Thyroid gland (tissue), 4 donors: ENCODE data around the gene METTL25. TPM values are rescaled to one million over a fixed set of nuclear protein-coding genes. Genes with fewer than 3 reads are reported as not detected.

ENCODE experiments used
- DNase-seq, 2 donors: peaks; one replicate each; pipeline ENCODE4 v3.0.0-alpha.2; 2019
- H3K27ac ChIP-seq, 3 donors: fragments of 200-600 bp; sonication (generic); 1 replicate in 2 of 3; 2 replicates in 1 of 3; pipeline ENCODE4 v1.5.1; 2016 to 2019; ENCODE audit warnings: mild to moderate bottlenecking in 1 of 3, moderate library complexity in 1 of 3
- H3K27me3 ChIP-seq: fragments of 200-600 bp; sonication (generic); one replicate; pipeline ENCODE4 v1.5.1; 2019
- H3K36me3 ChIP-seq, 2 donors: fragments of 200-600 bp; sonication (generic); one replicate each; pipeline ENCODE4 v1.5.1; 2016 to 2019
- H3K4me1 ChIP-seq, 2 donors: fragments of 200-600 bp; sonication (generic); one replicate each; pipeline ENCODE4 v1.5.1; 2017 to 2019
- H3K4me3 ChIP-seq, 3 donors: fragments of 200-600 bp; sonication (generic); replicated peaks in 1 of 3; 1 replicate in 2 of 3; 2 replicates in 1 of 3; pipeline ENCODE4 v1.5.1; 2016; ENCODE audit warnings: mild to moderate bottlenecking in 1 of 3
- H3K9me3 ChIP-seq: fragments of 200-600 bp; sonication (generic); one replicate; pipeline ENCODE4 v1.5.1; 2017
- POLR2A ChIP-seq, 2 donors: fragments of 450-650 bp; IDR thresholded peaks; one replicate each; pipeline ENCODE4 v1.6.1; 2017; ENCODE audit warnings: antibody characterized with exemption in 2 of 2, mild to moderate bottlenecking in 2 of 2, moderate library complexity in 1 of 2
- WGBS, 2 donors: methylation state at CpG; one replicate each; pipeline ENCODE4 v1.1.5; 2017; 5-methylcytosine and 5-hydroxymethylcytosine counted together
- intact Hi-C: fragments of 100-400 bp; cut with DNase I; formaldehyde crosslinking; loops from one replicate; pipeline ENCODE4 v1.15.1; 2023
- total RNA-seq, 4 donors: library from RNA; depleted of rRNA; stranded (reverse); fragments of >200 nt; gene quantifications; one replicate each; pipeline ENCODE4 v1.2.3, GENCODE V29; 2016
- TF ChIP-seq, protein P1 (sequence below), 6 experiments: fragments of 200-600 bp in 3 of 6; fragments of 450-650 bp in 3 of 6; sonication (generic) in 3 of 6; IDR thresholded peaks; one replicate each; pipeline ENCODE4 v1.5.1; 2016 to 2019; ENCODE audit warnings: antibody characterized with exemption in 6 of 6, mild to moderate bottlenecking in 2 of 6, inconsistent platforms in 1 of 6, moderate library complexity in 1 of 6

METTL25 gene
- total RNA-seq, 4 donors from 2014 or later: 40.2 to 58.4 (median 49.3) TPM

DNA sequence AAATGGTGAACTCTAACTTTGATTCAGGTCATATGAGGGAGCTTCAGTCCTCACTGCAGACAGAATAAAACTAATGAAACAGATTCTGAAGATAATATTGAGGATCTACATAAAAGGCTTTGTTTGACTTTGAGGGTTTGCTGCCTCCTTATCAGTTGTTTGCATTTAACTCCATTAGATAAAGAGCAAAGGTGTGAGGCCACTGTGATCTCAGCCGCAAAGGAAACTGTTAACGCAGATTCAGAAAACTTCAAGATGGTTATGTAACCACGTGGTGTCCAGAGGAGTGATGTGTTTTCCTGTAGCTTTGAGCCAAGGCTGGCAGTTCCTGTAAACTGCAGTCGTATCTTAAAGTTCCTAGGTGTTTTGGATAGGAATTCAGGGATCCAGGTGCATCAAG is 67.8 kb downstream of the METTL25 start:
- H3K27me3 ChIP-seq: no peaks in the 10 kb centered on the region
- no peaks in the 10 kb centered on the region for H3K4me1 ChIP-seq
- H3K9me3 ChIP-seq: no peaks in the 10 kb centered on the region
- H3K27ac ChIP-seq: no peak overlapping the region
- H3K36me3 ChIP-seq: no peaks in the 10 kb centered on the region
- H3K4me3 ChIP-seq: no peak overlapping the region
- DNase-seq: no peak
- intact Hi-C loops: no loop called here
- WGBS, 2 donors: 40 to 47% methylated on average over 4 of the region's 4 CpGs
- TF ChIP-seq, protein P1, sequence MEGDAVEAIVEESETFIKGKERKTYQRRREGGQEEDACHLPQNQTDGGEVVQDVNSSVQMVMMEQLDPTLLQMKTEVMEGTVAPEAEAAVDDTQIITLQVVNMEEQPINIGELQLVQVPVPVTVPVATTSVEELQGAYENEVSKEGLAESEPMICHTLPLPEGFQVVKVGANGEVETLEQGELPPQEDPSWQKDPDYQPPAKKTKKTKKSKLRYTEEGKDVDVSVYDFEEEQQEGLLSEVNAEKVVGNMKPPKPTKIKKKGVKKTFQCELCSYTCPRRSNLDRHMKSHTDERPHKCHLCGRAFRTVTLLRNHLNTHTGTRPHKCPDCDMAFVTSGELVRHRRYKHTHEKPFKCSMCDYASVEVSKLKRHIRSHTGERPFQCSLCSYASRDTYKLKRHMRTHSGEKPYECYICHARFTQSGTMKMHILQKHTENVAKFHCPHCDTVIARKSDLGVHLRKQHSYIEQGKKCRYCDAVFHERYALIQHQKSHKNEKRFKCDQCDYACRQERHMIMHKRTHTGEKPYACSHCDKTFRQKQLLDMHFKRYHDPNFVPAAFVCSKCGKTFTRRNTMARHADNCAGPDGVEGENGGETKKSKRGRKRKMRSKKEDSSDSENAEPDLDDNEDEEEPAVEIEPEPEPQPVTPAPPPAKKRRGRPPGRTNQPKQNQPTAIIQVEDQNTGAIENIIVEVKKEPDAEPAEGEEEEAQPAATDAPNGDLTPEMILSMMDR (IDR thresholded peaks at IDR 0.05): no peak
- TF ChIP-seq POLR2A (IDR thresholded peaks at IDR 0.05): no peak

DNA sequence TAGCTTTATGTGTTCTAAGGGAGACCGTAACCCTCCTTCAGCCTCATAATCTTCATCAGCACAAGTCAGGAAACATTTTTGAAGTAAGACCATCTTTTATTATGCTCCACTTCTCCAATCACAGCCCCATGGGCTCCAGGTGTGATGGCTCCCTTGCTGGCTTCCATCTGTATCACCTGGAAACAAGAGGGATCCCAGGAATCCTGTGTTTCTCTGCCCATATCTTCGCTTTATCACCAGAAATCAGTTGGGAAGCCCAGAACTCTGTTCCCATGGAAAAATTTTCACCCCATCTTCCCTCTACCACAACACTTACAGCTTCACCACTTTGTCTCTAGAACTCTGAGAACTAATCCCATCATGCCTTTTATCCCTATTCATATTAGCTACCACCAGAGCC is 68.3 kb downstream of the METTL25 start:
- H3K36me3 ChIP-seq: no peaks in the 10 kb centered on the region
- H3K27ac ChIP-seq: no peak overlapping the region

DNA sequence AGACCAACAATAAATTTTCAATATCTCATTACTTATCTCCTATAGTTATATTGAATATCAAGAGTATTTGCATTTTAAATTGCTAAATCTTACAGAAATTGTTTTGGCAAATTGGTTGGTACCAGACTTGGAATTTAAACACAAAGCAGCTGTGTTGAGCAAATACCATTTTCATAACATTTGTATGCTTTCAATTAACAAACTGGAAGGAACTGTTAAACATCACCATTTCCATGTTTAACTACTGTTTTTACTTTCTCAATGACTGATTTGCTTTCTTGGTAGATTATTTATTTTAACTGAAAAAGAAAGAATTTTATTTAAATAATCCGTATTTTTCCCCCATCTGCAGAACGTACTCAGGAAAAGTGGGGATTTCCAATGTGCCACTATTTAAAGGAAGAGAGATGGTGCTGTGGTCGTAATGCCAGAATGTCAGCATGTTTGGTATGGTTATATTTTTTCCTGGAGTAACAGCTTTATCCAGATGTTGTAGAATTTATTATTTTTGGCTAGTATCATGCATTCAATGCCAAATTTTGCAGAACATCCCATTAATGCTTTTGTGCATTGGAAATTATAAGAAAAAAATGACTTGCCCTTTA is 72.3 kb downstream of the METTL25 start:
- Histone ChIP-seq H3K27ac (no peak overlapping the region), H3K4me1 (no peaks in the 10 kb centered on the region), H3K4me3 (no peak overlapping the region), H3K9me3 (no peaks in the 10 kb centered on the region), H3K36me3 (no peaks in the 10 kb centered on the region), H3K27me3 (no peaks in the 10 kb centered on the region)
- TF ChIP-seq, protein P1 (IDR thresholded peaks at IDR 0.05): no peak
- TF ChIP-seq POLR2A (IDR thresholded peaks at IDR 0.05): no peak
- DNase-seq: no peak
- WGBS, 2 donors: 79 to 84% methylated on average over 3 of the region's 3 CpGs
- intact Hi-C loops: no loop called here

More for the DNA sequence above, 68.3 kb downstream of the METTL25 start:
- WGBS, 2 donors: 93 to 99% methylated on average over 2 of the region's 2 CpGs
- Histone ChIP-seq H3K4me3 (no peak overlapping the region), H3K4me1 (no peaks in the 10 kb centered on the region), H3K9me3 (no peaks in the 10 kb centered on the region), H3K27me3 (no peaks in the 10 kb centered on the region)
- no peak for TF ChIP-seq POLR2A (IDR thresholded peaks at IDR 0.05)
- TF ChIP-seq, protein P1 (IDR thresholded peaks at IDR 0.05): no peak
- intact Hi-C loops: no loop called here
- no peak for DNase-seq

DNA sequence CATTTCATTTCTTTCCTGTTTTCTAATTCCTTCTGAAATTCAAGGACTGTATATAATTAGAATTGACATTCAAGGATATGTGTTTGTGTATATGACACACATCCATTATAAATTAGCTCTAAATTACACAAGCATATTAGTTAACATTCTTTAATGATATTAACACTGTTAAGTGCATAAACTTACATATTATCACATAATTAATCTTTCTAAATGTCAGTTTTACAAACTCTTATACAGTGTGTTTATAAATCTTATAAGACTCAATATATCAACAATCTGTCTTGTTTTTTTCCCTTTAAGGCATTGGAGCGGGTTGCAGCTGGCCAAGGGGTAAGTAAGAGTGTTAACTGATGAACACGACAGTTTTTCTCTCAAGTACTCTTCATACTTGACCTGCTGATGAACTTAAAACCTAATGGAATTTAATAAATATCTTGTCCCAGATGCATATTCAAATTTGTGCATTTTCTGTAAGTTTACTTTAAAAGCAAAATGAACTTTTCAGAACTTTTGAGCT is 76.1 kb downstream of the METTL25 start:
- Histone ChIP-seq H3K36me3 (no peaks in the 10 kb centered on the region), H3K4me3 (no peak overlapping the region), H3K4me1 (no peaks in the 10 kb centered on the region), H3K27me3 (no peaks in the 10 kb centered on the region), H3K9me3 (no peaks in the 10 kb centered on the region), H3K27ac (no peak overlapping the region)
- intact Hi-C loops: no loop called here
- WGBS, 2 donors: 83 to 85% methylated on average over 2 of the region's 2 CpGs
- TF ChIP-seq, protein P1 (IDR thresholded peaks at IDR 0.05): no peak
- no peak for TF ChIP-seq POLR2A (IDR thresholded peaks at IDR 0.05)
- DNase-seq: no peak

DNA sequence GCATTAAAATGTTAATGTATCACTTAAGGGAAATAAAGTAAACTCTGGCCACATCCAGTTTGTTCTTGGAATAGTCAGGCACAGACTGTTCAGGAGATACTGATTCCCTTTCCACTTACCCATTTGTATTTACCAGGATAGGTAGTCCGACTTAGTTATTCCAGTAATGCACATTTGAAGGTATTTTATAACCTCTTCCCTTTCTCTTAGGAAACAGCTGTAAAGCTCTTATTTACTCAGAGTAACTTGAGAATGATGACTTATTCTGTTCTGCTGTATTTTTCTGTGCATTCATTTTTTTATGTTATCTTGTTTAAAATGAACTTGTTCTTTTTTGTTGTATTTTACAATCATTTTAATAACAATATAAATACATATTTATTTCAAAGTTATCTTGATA is 78.0 kb downstream of the METTL25 start:
- WGBS, 2 donors: 86 to 91% methylated on average over 1 of the region's 1 CpG

More for the DNA sequence above, 78.0 kb downstream of the METTL25 start:
- intact Hi-C loops: no loop called here
- H3K4me3 ChIP-seq: no peak overlapping the region
- no peaks in the 10 kb centered on the region for H3K27me3 ChIP-seq
- no peaks in the 10 kb centered on the region for H3K36me3 ChIP-seq
- no peak for TF ChIP-seq POLR2A (IDR thresholded peaks at IDR 0.05)
- TF ChIP-seq, protein P1 (IDR thresholded peaks at IDR 0.05): no peak
- no peak overlapping the region for H3K27ac ChIP-seq
- no peaks in the 10 kb centered on the region for H3K4me1 ChIP-seq
- H3K9me3 ChIP-seq: no peaks in the 10 kb centered on the region
- DNase-seq: no peak
